GM12892 (cell line): ENCODE results near the gene CSNK1E.

Experiments
- POLR2A ChIP-seq: IDR thresholded peaks from 2 replicates; pipeline ENCODE4 v1.6.1; 2011; ENCODE audit warnings: low read depth, low read length, control low read depth
- POLR2AphosphoS5 ChIP-seq: IDR thresholded peaks from 2 replicates; pipeline ENCODE4 v1.6.1; 2011; ENCODE audit warnings: low read depth, low read length, control low read depth

GRCh38 chr22:38269466-38269865 lies 47.8 kb downstream of the CSNK1E start:
- TF ChIP-seq POLR2AphosphoS5, result no peak
- no peak for TF ChIP-seq POLR2A
